Measurements from ENCODE around the gene IQCN. TPM values are rescaled to one million over a fixed set of nuclear protein-coding genes. Genes with fewer than 3 reads are reported as not detected.

The IQCN gene
- total RNA-seq, 4 donors from 2014 or later: 0.97 to 5.9 (median 3.1) TPM

GRCh38 chr19:18273561-18274218 lies 562 bp downstream of the IQCN start:
- intact Hi-C loops (cut with DNase I; ENCODE audit: low total_unique reads): no loop called here
- 89 to 98% methylated on average over 13 of the region's 13 CpGs for WGBS, 2 donors
- no peak for DNase-seq (ENCODE audit: low spot score in 2 of 2)
- H3K4me3 ChIP-seq (ENCODE audit: low read depth, poor library complexity, severe bottlenecking): no peak overlapping the region
- TF ChIP-seq POLR2A (IDR thresholded peaks at IDR 0.05) (no peak), CTCF (IDR thresholded peaks at IDR 0.05) (no peak)

DNA sequence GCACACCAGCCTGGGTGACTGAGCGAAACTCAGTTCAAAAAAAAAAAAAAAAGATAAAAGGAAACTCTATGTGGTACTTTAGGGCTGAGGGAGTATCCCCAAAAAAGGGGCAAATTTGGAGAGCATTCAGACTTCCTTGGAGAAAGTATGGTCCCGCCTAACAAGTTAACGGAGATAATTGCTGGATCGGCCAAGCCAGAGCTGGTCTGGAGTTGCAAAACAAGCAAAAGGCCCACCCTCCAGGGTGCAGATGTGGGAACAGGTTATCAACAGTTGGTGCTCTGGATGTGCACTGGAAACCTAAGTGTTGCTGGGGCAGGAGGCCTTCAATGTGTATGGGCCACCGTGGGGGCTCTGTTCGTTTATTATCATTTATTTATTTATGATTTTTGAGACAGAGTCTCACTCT lies 2.8 kb downstream of the IQCN start:
- no peak for TF ChIP-seq POLR2A (IDR thresholded peaks at IDR 0.05)
- TF ChIP-seq CTCF (IDR thresholded peaks at IDR 0.05): no peak
- intact Hi-C loops (cut with DNase I; ENCODE audit: low total_unique reads): no loop called here
- no peak for DNase-seq (ENCODE audit: low spot score in 2 of 2)
- 41 to 43% methylated on average over 6 of the region's 6 CpGs for WGBS, 2 donors
- H3K4me3 ChIP-seq (ENCODE audit: low read depth, poor library complexity, severe bottlenecking): no peak overlapping the region

DNA sequence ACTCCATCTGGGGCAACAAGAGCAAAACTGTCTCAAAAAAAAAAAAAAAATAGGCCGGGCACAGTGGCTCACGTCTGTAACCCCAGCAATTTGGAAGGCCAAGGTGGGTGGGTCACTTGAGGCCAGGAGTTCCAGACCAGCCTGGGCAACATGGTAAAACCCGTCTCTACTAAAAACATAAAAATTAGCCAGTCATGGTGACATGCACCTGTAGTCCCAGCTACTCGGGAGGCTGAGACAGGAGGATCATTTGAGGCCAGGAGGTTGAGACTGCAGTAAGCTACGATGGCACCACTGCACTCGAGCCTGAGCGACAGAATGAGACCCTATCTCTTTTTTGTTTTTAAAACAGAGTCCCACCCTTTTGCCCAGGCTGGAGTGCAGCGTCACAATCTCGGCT lies 3.9 kb downstream of the IQCN start:
- 88 to 93% methylated on average over 9 of the region's 9 CpGs for WGBS, 2 donors
- H3K4me3 ChIP-seq (ENCODE audit: low read depth, poor library complexity, severe bottlenecking): no peak overlapping the region
- DNase-seq (ENCODE audit: low spot score in 2 of 2): no peak
- no peak for TF ChIP-seq CTCF (IDR thresholded peaks at IDR 0.05)
- intact Hi-C loops (cut with DNase I; ENCODE audit: low total_unique reads): no loop called here

- H3K4me3 ChIP-seq (ENCODE audit: low read depth, poor library complexity, severe bottlenecking): no peak overlapping the region
- TF ChIP-seq POLR2A (IDR thresholded peaks at IDR 0.05) (no peak), CTCF (IDR thresholded peaks at IDR 0.05) (no peak)
- DNase-seq (ENCODE audit: low spot score in 2 of 2): no peak
- intact Hi-C loops (cut with DNase I; ENCODE audit: low total_unique reads): no loop called here
- 62 to 77% methylated on average over 2 of the region's 2 CpGs for WGBS, 2 donors
Measured at GRCh38 chr19:18269070-18269723, 5.1 kb downstream of the IQCN start.

DNA sequence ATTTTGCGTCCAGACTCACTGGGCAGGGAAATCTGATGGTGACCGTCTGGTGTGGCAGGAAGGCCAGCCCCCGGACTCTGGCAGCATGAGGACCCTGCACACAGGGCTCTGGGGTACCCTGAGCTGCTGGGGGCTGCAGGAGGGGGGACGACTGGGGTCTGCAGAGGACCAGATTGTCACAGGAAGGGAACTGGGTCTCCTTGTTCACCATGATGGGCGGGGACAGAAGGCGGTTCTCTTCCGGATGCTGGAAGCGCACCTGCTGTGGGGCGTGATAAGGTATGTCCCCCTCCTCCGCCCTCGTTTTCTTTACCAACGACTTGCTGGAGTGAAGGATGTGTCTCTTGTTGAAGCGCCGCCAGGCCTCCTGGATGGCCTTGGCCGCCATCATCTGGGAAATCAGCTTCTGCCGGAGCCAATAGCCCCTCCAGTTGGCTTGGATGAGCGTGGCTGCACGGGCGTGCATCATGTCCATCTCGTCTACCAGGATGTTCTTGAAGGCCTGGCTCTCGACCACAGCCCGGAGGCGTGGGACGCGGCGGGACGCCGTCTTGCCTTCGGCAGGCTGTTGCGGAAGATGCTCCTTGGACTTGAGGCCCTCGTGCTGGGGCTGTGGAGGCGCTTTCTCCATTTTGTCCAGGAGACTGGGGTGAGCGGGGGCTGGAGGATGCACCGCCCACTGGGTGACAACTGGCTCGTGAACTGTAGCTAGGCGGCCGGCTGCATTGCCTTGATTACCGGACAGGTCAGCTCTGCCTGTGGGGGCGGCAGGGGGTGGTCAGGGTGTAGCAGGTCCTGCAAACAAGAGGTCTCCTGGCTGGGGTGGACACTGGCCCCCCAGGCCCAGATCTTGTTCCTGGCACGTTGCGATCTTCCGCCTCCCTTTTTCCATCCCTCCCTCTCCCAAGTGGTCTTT lies 7.2 kb downstream of the IQCN start:
- WGBS, 2 donors: 88 to 89% methylated on average over 41 to 42 of the region's 42 CpGs
- H3K4me3 ChIP-seq (ENCODE audit: low read depth, poor library complexity, severe bottlenecking): no peak overlapping the region
- intact Hi-C loops (cut with DNase I; ENCODE audit: low total_unique reads): no loop called here
- TF ChIP-seq CTCF (IDR thresholded peaks at IDR 0.05): no peak
- TF ChIP-seq POLR2A (IDR thresholded peaks at IDR 0.05): no peak
- no peak for DNase-seq (ENCODE audit: low spot score in 2 of 2)

Measured in lower leg skin (tissue), 4 donors.